Esophagus (tissue), 2 donors: Measurements from ENCODE around the gene VWA3B. TPM values are rescaled to one million over a fixed set of nuclear protein-coding genes. Genes with fewer than 3 reads are reported as not detected.
"Not testable (repeated sequence)": the region's sequence is repeated elsewhere in the genome, so short reads cannot be mapped to it uniquely, and the experiment has no call there.

Experiments used
- H3K27ac ChIP-seq, 2 donors: one replicate each; pipeline ENCODE4 v1.5.1; 2013; ENCODE audit warnings: low read depth in 2 of 2, mild to moderate bottlenecking in 2 of 2, inconsistent platforms in 1 of 2, low read length in 1 of 2, moderate library complexity in 1 of 2
- H3K27me3 ChIP-seq, 2 donors: one replicate each; pipeline ENCODE4 v1.6.1; 2013; ENCODE audit warnings: low read length in 2 of 2, control low read depth in 1 of 2, mild to moderate bottlenecking in 1 of 2; ENCODE audit not compliant: insufficient read depth in 2 of 2, control insufficient read depth in 1 of 2
- H3K36me3 ChIP-seq, 2 donors: one replicate each; pipeline ENCODE4 v1.6.1; 2013; ENCODE audit warnings: low read length in 1 of 2; ENCODE audit not compliant: control insufficient read depth in 2 of 2, insufficient read depth in 2 of 2
- H3K4me1 ChIP-seq, 2 donors: one replicate each; pipeline ENCODE4 v1.6.1; 2013; ENCODE audit warnings: low read length in 1 of 2; ENCODE audit not compliant: control insufficient read depth in 2 of 2, insufficient read depth in 2 of 2
- H3K4me3 ChIP-seq, 2 donors: one replicate each; pipeline ENCODE4 v1.5.1; 2013; ENCODE audit warnings: low read length in 2 of 2, mild to moderate bottlenecking in 2 of 2, low read depth in 1 of 2, moderate library complexity in 1 of 2
- H3K9me3 ChIP-seq, 2 donors: one replicate each; pipeline ENCODE4 v1.6.1; 2013; ENCODE audit warnings: mild to moderate bottlenecking in 2 of 2, low read depth in 1 of 2, low read length in 1 of 2, moderate library complexity in 1 of 2; ENCODE audit not compliant: control insufficient read depth in 2 of 2, insufficient read depth in 1 of 2
- WGBS, 2 donors: extraction: QIAGEN DNeasy Blood & Tissue Kit; methylation state at CpG; one replicate each; pipeline ENCODE4 v1.1.7; 2013; 5-methylcytosine and 5-hydroxymethylcytosine counted together
- polyA plus RNA-seq, 2 donors: library from polyadenylated mRNA; stranded (reverse); fragments of 200-250 nt; gene quantifications; one replicate each; pipeline ENCODE4 v1.2.3, GENCODE V29; 2013
- donor health status: healthy with polysubstance abuse.
- donor health status: Bipolar disorder and iron deficiency.

Gene VWA3B
- polyA plus RNA-seq, 2 donors, result 0.01 to 0.02 TPM

DNA sequence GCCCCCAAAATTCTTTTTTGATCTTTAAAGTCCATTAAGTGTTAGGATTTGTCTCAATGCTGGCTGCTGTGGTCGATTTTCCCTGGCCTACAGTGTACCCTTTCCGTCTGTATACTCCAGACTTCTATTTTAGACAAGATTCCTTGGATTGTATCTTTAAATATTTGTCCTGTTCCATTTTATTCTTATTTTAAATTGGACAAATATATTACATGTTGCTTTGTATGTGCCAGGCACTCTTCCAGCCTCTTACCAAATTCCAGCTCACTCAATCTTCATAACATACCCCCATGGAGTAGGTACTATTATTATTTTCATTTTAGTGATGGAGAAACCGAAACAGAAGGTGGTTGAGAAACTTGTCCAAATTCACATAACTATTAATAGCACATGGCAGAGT, 58.1 kb downstream of the VWA3B start:
- H3K9me3 ChIP-seq, result no peaks in the 10 kb centered on the region
- H3K4me1 ChIP-seq, result peaks cover 0 to 2% of the 10 kb centered on the region in 2 donors
- H3K4me3 ChIP-seq, result no peak overlapping the region
- 67 to 77% methylated on average over 3 of the region's 3 CpGs for WGBS, 2 donors
- no peaks in the 10 kb centered on the region for H3K36me3 ChIP-seq
- no peaks in the 10 kb centered on the region for H3K27me3 ChIP-seq
- no peak overlapping the region for H3K27ac ChIP-seq

GRCh38 chr2:98147900-98148299, 60.9 kb downstream of the VWA3B start:
- not testable (repeated sequence) for H3K36me3 ChIP-seq, H3K27ac ChIP-seq, H3K4me3 ChIP-seq, H3K9me3 ChIP-seq, H3K4me1 ChIP-seq, H3K27me3 ChIP-seq
- 94 to 97% methylated on average over 1 of the region's 1 CpG for whole genome bisulfite sequencing, 2 donors

DNA sequence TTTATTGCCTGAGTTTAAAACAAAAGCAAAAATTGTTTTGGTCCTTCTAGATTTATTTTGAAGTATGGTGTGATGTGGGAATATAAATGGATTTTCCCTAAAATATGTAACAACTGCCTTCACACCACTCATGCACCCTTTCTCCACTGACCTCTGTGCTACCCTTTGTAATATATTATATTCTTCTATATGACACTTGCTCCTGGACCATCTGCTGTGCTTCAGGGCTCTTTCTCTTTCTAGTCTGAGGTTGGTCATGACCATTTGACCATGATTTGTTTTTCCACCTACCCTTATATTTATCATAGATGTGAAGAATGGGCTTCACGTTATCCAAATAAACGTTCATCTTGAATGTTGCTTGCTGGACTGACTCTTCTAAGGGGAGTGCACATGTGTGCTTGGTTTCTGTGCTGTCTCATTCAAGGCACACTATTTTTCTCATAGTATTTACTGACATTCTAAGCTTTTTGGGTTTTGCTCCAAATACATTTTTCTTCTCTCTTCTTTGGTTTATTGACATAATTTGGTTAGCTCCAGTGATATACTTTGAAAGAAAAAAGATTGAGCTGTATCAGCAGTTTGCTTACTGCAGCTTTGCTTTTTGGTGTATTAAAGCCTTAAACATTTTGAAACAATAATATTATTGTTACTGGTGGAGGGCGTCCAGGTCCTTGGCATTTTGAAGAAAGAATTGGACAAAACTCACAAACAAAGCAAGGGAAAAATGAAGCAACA, 61.8 kb downstream of the VWA3B start:
- H3K36me3 ChIP-seq, result no peaks in the 10 kb centered on the region
- H3K4me3 ChIP-seq, result peak overlapping the region in 1 of 2 donors; percentile 24
- 47 to 54% methylated on average over 3 of the region's 3 CpGs for WGBS, 2 donors
- H3K9me3 ChIP-seq, result no peaks in the 10 kb centered on the region
- H3K27me3 ChIP-seq, result no peaks in the 10 kb centered on the region
- H3K4me1 ChIP-seq, result no peaks in the 10 kb centered on the region
- H3K27ac ChIP-seq, result no peak overlapping the region

DNA sequence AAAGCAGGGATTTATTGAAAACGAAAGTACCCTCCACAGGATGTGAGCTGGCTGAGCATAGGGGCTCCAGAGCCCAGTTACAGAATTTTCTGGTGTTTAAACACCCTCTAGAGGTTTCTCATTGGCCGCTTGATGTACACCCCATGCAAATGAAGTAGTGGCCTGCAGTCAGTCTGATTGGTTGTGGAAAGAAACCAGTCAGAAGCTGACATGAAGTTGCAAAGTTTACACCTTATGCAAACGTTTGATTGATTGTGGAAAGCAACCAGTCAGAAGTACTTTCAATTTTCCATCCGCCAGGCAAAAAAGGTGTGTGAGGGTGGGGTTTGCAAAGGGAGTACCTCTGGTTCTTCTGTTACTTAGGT, 62.3 kb downstream of the VWA3B start:
- 18 to 19% methylated on average over 4 of the region's 4 CpGs for WGBS, 2 donors
- no peaks in the 10 kb centered on the region for H3K9me3 ChIP-seq
- no peaks in the 10 kb centered on the region for H3K4me1 ChIP-seq
- no peaks in the 10 kb centered on the region for H3K27me3 ChIP-seq
- peak overlapping the region in 1 of 2 donors; percentile 24 for H3K4me3 ChIP-seq
- peak overlapping the region in 1 of 2 donors; percentile 13 for H3K27ac ChIP-seq
- no peaks in the 10 kb centered on the region for H3K36me3 ChIP-seq

DNA sequence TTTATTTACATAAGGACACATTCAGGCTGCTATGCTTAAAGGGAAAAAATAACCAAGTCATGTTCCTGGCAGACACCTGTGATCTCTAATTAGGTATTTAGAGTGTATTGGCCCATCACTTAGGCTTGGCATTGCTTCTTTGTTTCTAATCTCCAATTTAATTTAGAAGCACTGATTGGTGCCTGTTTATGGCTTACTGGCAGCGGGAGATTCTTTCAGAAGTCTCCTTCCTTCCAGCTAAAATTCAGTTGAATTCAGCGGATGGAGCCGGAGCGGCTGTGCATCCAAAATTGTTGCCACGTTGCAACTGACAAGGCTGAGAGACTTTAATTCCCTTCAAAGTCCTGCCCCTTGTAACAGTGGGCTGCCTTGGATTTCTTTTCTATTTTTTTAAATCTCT, 66.5 kb downstream of the VWA3B start:
- Histone ChIP-seq H3K36me3 (no peaks in the 10 kb centered on the region), H3K4me1 (peaks cover 0 to 6% of the 10 kb centered on the region in 2 donors), H3K27ac (no peak overlapping the region), H3K4me3 (no peak overlapping the region), H3K9me3 (no peaks in the 10 kb centered on the region), H3K27me3 (no peaks in the 10 kb centered on the region)
- WGBS, 2 donors, result 46 to 57% methylated on average over 5 of the region's 5 CpGs

DNA sequence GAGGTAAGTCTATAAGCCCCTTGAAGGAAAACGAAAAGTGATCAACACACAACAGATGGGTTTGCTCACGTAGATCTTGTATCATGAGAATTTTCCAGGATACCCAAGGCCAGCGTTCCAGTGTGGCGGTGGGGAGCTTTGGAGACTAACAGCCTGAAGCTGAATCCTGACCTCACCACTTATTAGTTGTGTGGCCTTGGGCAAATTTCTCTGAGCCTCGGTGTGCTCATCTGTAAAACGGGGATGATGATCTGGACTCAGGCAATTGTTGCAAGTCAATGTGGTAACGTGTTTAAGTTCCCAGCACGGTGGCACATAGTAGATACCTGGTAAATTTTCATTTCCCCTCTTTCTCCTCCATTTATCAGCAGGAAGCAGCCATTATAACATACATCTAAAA, 68.3 kb downstream of the VWA3B start:
- Histone ChIP-seq H3K27ac (no peak overlapping the region), H3K9me3 (no peaks in the 10 kb centered on the region), H3K4me1 (peaks cover 0 to 8% of the 10 kb centered on the region in 2 donors), H3K27me3 (no peaks in the 10 kb centered on the region), H3K4me3 (no peak overlapping the region), H3K36me3 (no peaks in the 10 kb centered on the region)
- 91% methylated on average over 8 of the region's 8 CpGs for WGBS, 2 donors

GRCh38 chr2:98155716-98156115, 68.7 kb downstream of the VWA3B start:
- no peaks in the 10 kb centered on the region for H3K27me3 ChIP-seq
- no peak overlapping the region for H3K4me3 ChIP-seq
- 37 to 58% methylated on average over 4 of the region's 4 CpGs for WGBS, 2 donors
- no peaks in the 10 kb centered on the region for H3K36me3 ChIP-seq
- H3K9me3 ChIP-seq, result no peaks in the 10 kb centered on the region
- no peak overlapping the region for H3K27ac ChIP-seq
- peaks cover 0 to 8% of the 10 kb centered on the region in 2 donors for H3K4me1 ChIP-seq

GRCh38 chr2:98156304-98156703, 69.3 kb downstream of the VWA3B start:
- no peaks in the 10 kb centered on the region for H3K27me3 ChIP-seq
- H3K36me3 ChIP-seq, result no peaks in the 10 kb centered on the region
- 79 to 87% methylated on average over 7 of the region's 7 CpGs for WGBS, 2 donors
- H3K9me3 ChIP-seq, result no peaks in the 10 kb centered on the region
- H3K27ac ChIP-seq, result no peak overlapping the region
- H3K4me1 ChIP-seq, result peaks cover 0 to 8% of the 10 kb centered on the region in 2 donors
- H3K4me3 ChIP-seq, result no peak overlapping the region

GRCh38 chr2:98157557-98157956, 70.6 kb downstream of the VWA3B start:
- WGBS, 2 donors, result 84 to 86% methylated on average over 8 of the region's 8 CpGs
- no peak overlapping the region for H3K27ac ChIP-seq

DNA sequence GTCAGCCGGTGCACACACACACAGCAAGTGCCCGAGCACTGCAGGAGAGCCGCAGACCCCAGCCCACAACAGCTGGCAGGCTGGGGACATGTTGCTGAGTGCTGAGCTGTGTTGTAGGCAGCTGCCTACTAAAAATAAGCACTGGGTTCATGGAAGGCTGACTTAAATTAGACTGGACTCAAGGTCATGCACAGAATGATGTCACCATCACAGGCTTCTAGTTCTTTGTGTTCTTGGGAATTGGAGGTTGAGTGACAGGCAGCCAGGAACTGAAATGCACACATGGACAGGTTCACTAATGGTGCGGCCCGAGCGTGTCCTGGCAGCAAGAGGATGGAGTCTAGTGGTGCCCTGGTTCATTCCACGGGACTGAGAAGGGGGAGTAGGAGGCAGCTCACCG, 71.3 kb downstream of the VWA3B start:
- WGBS, 2 donors, result 79 to 89% methylated on average over 8 of the region's 8 CpGs
- Histone ChIP-seq H3K9me3 (no peaks in the 10 kb centered on the region), H3K36me3 (no peaks in the 10 kb centered on the region), H3K27me3 (no peaks in the 10 kb centered on the region), H3K4me3 (no peak overlapping the region), H3K4me1 (peaks cover 0 to 9% of the 10 kb centered on the region in 2 donors), H3K27ac (no peak overlapping the region)

More at GRCh38 chr2:98157557-98157956, 70.6 kb downstream of the VWA3B start:
- Histone ChIP-seq H3K4me1 (peaks cover 0 to 8% of the 10 kb centered on the region in 2 donors), H3K4me3 (no peak overlapping the region), H3K9me3 (no peaks in the 10 kb centered on the region), H3K27me3 (no peaks in the 10 kb centered on the region), H3K36me3 (no peaks in the 10 kb centered on the region)
